WTC11 (cell line): Measurements from ENCODE around the gene NR3C2. TPM values are rescaled to one million over a fixed set of nuclear protein-coding genes. Genes with fewer than 3 reads are reported as not detected.
A peak's percentile ranks its signal among the peaks of the same experiment; 100 is the strongest.

Experiments
- ATAC-seq: fragments of 200-7000 bp; cut with Tn5 transposase; 2 replicates; pipeline ENCODE4 v1.10.0; 2021; ENCODE audit warnings: mild to moderate bottlenecking, moderate library complexity
- CTCF ChIA-PET: fragments of 300-600 bp; sonication (Branson Sonifier 250); formaldehyde crosslinking; loops from one replicate; lab custom pipeline; 2021; ENCODE audit warnings: antibody characterized with exemption; lab: Charles Lee
- POLR2A ChIA-PET: fragments of 350-600 bp; sonication (Branson Sonifier 250); formaldehyde crosslinking; loops from one replicate; lab custom pipeline; 2021; ENCODE audit warnings: antibody characterized with exemption; lab: Charles Lee
- DNase-seq: peaks from one replicate; pipeline ENCODE4 v3.0.0; 2021; ENCODE audit warnings: low spot score
- H3K27ac Mint-ChIP-seq: 2 replicates; pipeline ENCODE4 v1.8.0; 2021; ENCODE audit warnings: mixed read lengths
- H3K27me3 Mint-ChIP-seq: 2 replicates; pipeline ENCODE4 v1.8.0; 2021; ENCODE audit warnings: low read depth, mild to moderate bottlenecking, moderate library complexity, mixed read lengths
- H3K36me3 Mint-ChIP-seq: 2 replicates; pipeline ENCODE4 v1.8.0; 2021; ENCODE audit warnings: mixed read lengths
- H3K4me1 Mint-ChIP-seq: 2 replicates; pipeline ENCODE4 v1.8.0; 2022; ENCODE audit warnings: mixed read lengths
- H3K4me3 Mint-ChIP-seq: 2 replicates; pipeline ENCODE4 v1.8.0; 2021; ENCODE audit warnings: mild to moderate bottlenecking, moderate library complexity, mixed read lengths
- H3K9me3 Mint-ChIP-seq: 2 replicates; pipeline ENCODE4 v1.8.0; 2021; ENCODE audit warnings: mixed read lengths
- CREB1 ChIP-seq: sonication (generic); formaldehyde crosslinking; IDR thresholded peaks from 2 replicates; pipeline ENCODE4 v1.8.0; 2023; ENCODE audit warnings: mild to moderate bottlenecking, missing genetic modification reagents
- EMX1 ChIP-seq: fragments of 250-450 bp; sonication (Bioruptor Pico); IDR thresholded peaks from 2 replicates; pipeline ENCODE4 v1.8.0; 2021; ENCODE audit warnings: mild to moderate bottlenecking
- GRHL2 ChIP-seq: fragments of 250-450 bp; sonication (Bioruptor Pico); IDR thresholded peaks from 2 replicates; pipeline ENCODE4 v1.8.0; 2022; ENCODE audit warnings: mild to moderate bottlenecking, moderate library complexity; ENCODE audit not compliant: insufficient replicate concordance, severe bottlenecking
- MXD4 ChIP-seq: fragments of 250-450 bp; sonication (Bioruptor Pico); IDR thresholded peaks from 2 replicates; pipeline ENCODE4 v1.8.0; 2021; ENCODE audit warnings: mild to moderate bottlenecking, moderate library complexity, borderline replicate concordance
- NFATC4 ChIP-seq: fragments of 250-450 bp; sonication (Bioruptor Pico); IDR thresholded peaks from 2 replicates; pipeline ENCODE4 v1.9.0; 2021; ENCODE audit warnings: mild to moderate bottlenecking
- OVOL2 ChIP-seq: fragments of 250-450 bp; sonication (Bioruptor Pico); IDR thresholded peaks from 2 replicates; pipeline ENCODE4 v1.9.0; 2021; ENCODE audit warnings: mild to moderate bottlenecking, borderline replicate concordance
- RORB ChIP-seq: fragments of 250-450 bp; sonication (Bioruptor Pico); IDR thresholded peaks from 2 replicates; pipeline ENCODE4 v1.9.0; 2021; ENCODE audit warnings: mild to moderate bottlenecking
- ZBTB21 ChIP-seq: sonication (generic); formaldehyde crosslinking; IDR thresholded peaks from 2 replicates; pipeline ENCODE4 v1.8.1; 2023; ENCODE audit warnings: mild to moderate bottlenecking, missing genetic modification reagents, borderline replicate concordance
- ZNF138 ChIP-seq: sonication (generic); formaldehyde crosslinking; conservative IDR thresholded peaks from 2 replicates; pipeline ENCODE4 v1.8.1; 2022; ENCODE audit warnings: mild to moderate bottlenecking, moderate library complexity, missing genetic modification reagents
- total RNA-seq: library from RNA; stranded (reverse); gene quantifications from 3 replicates; pipeline ENCODE4 v1.2.3, GENCODE V29; 2021
- TF ChIP-seq, protein P1 (sequence below): sonication (generic); formaldehyde crosslinking; IDR thresholded peaks from 2 replicates; pipeline ENCODE4 v1.8.1; 2022; ENCODE audit warnings: missing genetic modification reagents, borderline replicate concordance
- TF ChIP-seq, protein P2 (sequence below): sonication (generic); formaldehyde crosslinking; IDR thresholded peaks from 2 replicates; pipeline ENCODE4 v1.8.0; 2023; ENCODE audit warnings: missing genetic modification reagents, mild to moderate bottlenecking, borderline replicate concordance
- TF ChIP-seq, protein P3 (sequence below): sonication (generic); formaldehyde crosslinking; conservative IDR thresholded peaks from 2 replicates; pipeline ENCODE4 v1.8.1; 2022; ENCODE audit warnings: mild to moderate bottlenecking, missing genetic modification reagents
- TF ChIP-seq, protein P4 (sequence below): sonication (generic); formaldehyde crosslinking; IDR thresholded peaks from 2 replicates; pipeline ENCODE4 v1.8.1; 2023; ENCODE audit warnings: mild to moderate bottlenecking, missing genetic modification reagents, moderate library complexity
- TF ChIP-seq, protein P5 (sequence below): sonication (generic); formaldehyde crosslinking; IDR thresholded peaks from 2 replicates; pipeline ENCODE4 v1.8.1; 2023; ENCODE audit warnings: mild to moderate bottlenecking, missing genetic modification reagents
- TF ChIP-seq, protein P6 (sequence below): fragments of 250-450 bp; sonication (Bioruptor Pico); conservative IDR thresholded peaks from 2 replicates; pipeline ENCODE4 v1.9.0; 2021; ENCODE audit warnings: mild to moderate bottlenecking

The NR3C2 gene
- total RNA-seq, 1 experiment from 2014 or later, result 2.8 TPM

DNA sequence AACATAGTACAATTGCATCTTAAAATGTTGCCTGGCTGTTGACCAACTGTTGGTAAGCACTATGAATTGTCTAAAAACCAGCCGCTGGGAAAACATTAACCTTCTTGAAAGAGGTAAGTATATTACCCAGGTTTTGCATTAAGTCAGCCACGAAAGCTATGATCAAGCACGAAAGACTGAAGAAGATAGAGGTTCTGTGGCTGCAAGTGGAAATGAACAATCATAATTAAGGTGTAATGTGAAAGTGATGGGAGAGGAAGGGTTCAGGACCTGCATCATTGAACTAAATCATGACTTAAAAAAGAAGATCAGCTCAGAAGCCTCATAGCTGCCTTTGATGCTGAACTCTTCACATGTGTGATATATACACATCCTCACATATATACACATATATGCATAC is 341.0 kb downstream of the NR3C2 start:
- TF ChIP-seq, protein P1, sequence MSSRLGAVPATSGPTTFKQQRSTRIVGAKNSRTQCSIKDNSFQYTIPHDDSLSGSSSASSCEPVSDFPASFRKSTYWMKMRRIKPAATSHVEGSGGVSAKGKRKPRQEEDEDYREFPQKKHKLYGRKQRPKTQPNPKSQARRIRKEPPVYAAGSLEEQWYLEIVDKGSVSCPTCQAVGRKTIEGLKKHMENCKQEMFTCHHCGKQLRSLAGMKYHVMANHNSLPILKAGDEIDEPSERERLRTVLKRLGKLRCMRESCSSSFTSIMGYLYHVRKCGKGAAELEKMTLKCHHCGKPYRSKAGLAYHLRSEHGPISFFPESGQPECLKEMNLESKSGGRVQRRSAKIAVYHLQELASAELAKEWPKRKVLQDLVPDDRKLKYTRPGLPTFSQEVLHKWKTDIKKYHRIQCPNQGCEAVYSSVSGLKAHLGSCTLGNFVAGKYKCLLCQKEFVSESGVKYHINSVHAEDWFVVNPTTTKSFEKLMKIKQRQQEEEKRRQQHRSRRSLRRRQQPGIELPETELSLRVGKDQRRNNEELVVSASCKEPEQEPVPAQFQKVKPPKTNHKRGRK (CRISPR knock-in tag), result no peak
- no peak for TF ChIP-seq OVOL2 (CRISPR knock-in tag)
- TF ChIP-seq, protein P2, sequence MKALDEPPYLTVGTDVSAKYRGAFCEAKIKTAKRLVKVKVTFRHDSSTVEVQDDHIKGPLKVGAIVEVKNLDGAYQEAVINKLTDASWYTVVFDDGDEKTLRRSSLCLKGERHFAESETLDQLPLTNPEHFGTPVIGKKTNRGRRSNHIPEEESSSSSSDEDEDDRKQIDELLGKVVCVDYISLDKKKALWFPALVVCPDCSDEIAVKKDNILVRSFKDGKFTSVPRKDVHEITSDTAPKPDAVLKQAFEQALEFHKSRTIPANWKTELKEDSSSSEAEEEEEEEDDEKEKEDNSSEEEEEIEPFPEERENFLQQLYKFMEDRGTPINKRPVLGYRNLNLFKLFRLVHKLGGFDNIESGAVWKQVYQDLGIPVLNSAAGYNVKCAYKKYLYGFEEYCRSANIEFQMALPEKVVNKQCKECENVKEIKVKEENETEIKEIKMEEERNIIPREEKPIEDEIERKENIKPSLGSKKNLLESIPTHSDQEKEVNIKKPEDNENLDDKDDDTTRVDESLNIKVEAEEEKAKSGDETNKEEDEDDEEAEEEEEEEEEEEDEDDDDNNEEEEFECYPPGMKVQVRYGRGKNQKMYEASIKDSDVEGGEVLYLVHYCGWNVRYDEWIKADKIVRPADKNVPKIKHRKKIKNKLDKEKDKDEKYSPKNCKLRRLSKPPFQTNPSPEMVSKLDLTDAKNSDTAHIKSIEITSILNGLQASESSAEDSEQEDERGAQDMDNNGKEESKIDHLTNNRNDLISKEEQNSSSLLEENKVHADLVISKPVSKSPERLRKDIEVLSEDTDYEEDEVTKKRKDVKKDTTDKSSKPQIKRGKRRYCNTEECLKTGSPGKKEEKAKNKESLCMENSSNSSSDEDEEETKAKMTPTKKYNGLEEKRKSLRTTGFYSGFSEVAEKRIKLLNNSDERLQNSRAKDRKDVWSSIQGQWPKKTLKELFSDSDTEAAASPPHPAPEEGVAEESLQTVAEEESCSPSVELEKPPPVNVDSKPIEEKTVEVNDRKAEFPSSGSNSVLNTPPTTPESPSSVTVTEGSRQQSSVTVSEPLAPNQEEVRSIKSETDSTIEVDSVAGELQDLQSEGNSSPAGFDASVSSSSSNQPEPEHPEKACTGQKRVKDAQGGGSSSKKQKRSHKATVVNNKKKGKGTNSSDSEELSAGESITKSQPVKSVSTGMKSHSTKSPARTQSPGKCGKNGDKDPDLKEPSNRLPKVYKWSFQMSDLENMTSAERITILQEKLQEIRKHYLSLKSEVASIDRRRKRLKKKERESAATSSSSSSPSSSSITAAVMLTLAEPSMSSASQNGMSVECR, result no peak
- TF ChIP-seq, protein P3, sequence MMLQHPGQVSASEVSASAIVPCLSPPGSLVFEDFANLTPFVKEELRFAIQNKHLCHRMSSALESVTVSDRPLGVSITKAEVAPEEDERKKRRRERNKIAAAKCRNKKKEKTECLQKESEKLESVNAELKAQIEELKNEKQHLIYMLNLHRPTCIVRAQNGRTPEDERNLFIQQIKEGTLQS (CRISPR knock-in tag), result no peak
- TF ChIP-seq RORB, result no peak
- TF ChIP-seq NFATC4, result no peak
- TF ChIP-seq ZBTB21 (CRISPR knock-in tag), result no peak
- TF ChIP-seq, protein P4, sequence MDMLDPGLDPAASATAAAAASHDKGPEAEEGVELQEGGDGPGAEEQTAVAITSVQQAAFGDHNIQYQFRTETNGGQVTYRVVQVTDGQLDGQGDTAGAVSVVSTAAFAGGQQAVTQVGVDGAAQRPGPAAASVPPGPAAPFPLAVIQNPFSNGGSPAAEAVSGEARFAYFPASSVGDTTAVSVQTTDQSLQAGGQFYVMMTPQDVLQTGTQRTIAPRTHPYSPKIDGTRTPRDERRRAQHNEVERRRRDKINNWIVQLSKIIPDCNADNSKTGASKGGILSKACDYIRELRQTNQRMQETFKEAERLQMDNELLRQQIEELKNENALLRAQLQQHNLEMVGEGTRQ (CRISPR knock-in tag), result no peak
- TF ChIP-seq CREB1 (CRISPR knock-in tag), result no peak
- no peak for TF ChIP-seq ZNF138 (CRISPR knock-in tag)
- TF ChIP-seq EMX1, result no peak
- H3K4me1 Mint-ChIP-seq, result peaks cover 34% of the 10 kb centered on the region
- no peak for ATAC-seq
- peaks cover 13% of the 10 kb centered on the region for H3K9me3 Mint-ChIP-seq
- H3K27me3 Mint-ChIP-seq, result no peaks in the 10 kb centered on the region
- ChIA-PET POLR2A (no interaction called here), CTCF (no interaction called here)
- no peak overlapping the region for H3K27ac Mint-ChIP-seq
- no peak overlapping the region for H3K4me3 Mint-ChIP-seq
- DNase-seq, result no peak
- peaks cover 4% of the 10 kb centered on the region; the same call in 1 of the 2 replicates for H3K36me3 Mint-ChIP-seq

DNA sequence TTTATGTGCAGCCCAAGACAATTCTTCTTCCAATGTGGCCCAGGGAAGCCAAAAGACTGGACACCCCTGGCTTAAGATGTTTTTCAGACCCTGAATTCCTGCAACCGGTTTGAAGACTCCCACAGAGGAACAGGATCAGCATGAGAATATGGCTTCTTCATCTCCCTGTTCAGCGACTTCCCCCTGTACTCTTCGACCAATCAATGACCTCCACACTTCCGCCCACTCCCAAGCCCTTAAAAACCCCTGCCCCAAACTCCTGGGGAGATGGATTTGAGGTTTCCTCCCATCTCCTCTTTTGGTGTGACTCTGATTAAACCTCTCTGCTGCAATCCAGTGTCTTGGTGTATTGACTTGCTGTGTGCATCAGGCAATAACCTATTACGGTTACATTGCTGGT is 344.4 kb downstream of the NR3C2 start:
- ATAC-seq, result peak; percentile 97
- CTCF ChIA-PET, result interaction anchor here (0.6 kb wide), 1 partner anchor 79 kb away, joined by 3 read pairs; no protein-coding TSS in a partner anchor
- 0 out of 2 replicates have a peak, but pooled peaks cover 4% of the 10 kb centered on the region for H3K9me3 Mint-ChIP-seq
- TF ChIP-seq CREB1 (CRISPR knock-in tag) (no peak), MXD4 (CRISPR knock-in tag) (no peak), GRHL2 (CRISPR knock-in tag) (no peak)
- TF ChIP-seq, protein P5, sequence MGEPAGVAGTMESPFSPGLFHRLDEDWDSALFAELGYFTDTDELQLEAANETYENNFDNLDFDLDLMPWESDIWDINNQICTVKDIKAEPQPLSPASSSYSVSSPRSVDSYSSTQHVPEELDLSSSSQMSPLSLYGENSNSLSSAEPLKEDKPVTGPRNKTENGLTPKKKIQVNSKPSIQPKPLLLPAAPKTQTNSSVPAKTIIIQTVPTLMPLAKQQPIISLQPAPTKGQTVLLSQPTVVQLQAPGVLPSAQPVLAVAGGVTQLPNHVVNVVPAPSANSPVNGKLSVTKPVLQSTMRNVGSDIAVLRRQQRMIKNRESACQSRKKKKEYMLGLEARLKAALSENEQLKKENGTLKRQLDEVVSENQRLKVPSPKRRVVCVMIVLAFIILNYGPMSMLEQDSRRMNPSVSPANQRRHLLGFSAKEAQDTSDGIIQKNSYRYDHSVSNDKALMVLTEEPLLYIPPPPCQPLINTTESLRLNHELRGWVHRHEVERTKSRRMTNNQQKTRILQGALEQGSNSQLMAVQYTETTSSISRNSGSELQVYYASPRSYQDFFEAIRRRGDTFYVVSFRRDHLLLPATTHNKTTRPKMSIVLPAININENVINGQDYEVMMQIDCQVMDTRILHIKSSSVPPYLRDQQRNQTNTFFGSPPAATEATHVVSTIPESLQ (CRISPR knock-in tag), result no peak
- TF ChIP-seq, protein P6, sequence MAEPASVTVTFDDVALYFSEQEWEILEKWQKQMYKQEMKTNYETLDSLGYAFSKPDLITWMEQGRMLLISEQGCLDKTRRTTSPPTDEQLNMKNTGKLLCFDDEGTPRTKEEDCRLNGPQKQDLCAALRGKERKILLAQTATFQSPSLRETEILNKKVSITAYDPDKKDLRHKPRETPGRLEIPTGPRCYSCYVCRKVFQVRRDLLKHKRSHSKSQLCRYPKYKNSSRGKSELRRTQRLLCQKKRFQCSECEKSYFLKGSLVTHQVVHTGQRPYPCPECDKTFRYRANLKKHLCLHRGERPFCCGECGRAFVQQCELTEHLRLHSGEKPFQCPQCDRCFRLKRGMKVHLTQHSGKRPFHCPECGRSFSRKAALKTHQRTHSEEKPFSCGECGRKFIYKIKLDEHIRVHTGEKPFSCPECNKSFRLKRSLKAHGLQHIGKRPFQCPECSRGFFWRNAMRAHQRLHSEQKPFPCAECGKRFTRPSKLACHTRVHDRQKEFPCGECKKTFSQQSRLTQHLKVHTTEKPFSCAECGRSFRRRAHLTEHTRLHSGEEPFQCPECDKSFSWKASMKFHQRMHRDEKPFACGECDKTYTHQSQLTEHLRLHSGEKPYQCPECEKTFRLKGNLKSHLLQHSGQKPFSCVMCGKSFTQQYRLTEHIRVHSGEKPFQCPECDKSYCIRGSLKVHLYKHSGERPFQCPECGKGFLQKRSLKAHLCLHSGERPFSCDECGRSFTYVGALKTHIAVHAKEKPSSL (CRISPR knock-in tag), result no peak
- TF ChIP-seq, all 79 proteins: peak for 0
- POLR2A ChIA-PET, result interaction anchor here (0.6 kb wide), 2 partner anchors 37 to 1538 kb away, joined by 4 read pairs; no protein-coding TSS in a partner anchor
- H3K27me3 Mint-ChIP-seq, result no peaks in the 10 kb centered on the region; the same call in 1 of the 2 replicates
- no peak overlapping the region for H3K4me3 Mint-ChIP-seq
- peak overlapping the region; percentile 28; the same call in 1 of the 2 replicates for H3K27ac Mint-ChIP-seq
- H3K36me3 Mint-ChIP-seq, result no peaks in the 10 kb centered on the region
- no peak for DNase-seq
- peaks cover 31% of the 10 kb centered on the region for H3K4me1 Mint-ChIP-seq
